ENCODE results near the gene AADACL3.
"Not testable (repeated sequence)": the region's sequence is repeated elsewhere in the genome, so short reads cannot be mapped to it uniquely, and the experiment has no call there.

The AADACL3 gene

DNA sequence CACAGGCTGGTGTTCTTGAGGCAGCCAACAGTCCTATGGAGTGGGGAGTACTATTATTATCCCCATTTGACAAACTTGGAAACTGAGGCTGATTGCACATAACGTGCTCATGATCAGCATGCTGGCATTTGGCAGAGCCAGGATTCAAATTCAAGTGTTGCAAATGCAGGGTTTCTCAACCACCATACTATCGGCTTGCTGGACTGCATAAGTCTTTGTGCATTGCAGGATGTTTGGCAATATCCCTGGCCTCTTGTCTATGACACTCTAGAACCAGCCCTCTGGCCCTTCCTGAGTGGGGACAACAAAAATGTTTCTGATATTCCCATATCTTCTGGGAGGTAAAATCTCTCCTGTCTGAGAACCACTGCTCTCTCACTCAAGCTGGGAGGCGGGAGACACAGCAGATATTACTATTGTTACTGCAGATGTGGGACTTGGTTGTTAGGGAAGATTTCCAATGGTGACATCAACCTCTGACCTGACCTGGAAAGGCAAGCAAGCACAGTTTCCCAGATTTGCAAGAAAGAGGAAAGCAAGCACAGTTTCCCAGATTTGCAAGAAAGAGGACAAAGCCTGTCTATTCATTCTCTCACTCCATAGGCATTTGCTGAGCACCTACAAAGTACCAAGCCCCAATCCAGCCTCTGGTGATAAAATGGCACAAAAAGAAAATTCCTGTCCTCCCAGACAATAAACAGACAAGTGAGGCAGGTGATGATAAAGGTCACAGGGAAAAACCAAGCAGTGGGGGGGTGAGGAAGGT lies 1.0 kb upstream of the AADACL3 start:
- no peak for DNase-seq

DNA sequence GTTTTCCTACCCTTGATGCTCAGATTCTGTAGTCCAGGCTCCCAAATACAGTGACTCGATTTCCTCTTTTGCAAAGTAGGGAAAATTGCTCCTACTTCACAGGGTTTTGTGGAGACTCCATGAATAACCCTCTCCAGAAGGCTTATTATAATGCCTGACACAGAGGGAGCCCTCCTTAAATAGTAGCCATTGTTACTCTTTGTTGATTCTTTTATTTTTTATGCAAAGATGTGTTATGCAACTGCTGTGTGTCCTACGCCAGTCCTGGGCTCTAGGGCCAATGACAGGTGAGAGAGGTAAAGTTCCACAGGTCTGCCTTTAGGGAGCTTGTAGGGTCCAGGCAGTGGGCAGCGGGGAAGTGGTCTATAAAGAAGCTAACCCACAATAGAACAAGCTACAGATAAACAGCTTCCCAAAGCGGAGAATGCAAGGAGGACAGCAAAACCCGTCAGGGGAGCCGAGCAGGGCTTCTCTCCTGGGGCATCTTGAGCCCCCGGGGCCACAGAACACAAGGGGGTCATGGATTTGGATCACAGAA lies 1.5 kb downstream of the AADACL3 start:
- DNase-seq: no peak

DNA sequence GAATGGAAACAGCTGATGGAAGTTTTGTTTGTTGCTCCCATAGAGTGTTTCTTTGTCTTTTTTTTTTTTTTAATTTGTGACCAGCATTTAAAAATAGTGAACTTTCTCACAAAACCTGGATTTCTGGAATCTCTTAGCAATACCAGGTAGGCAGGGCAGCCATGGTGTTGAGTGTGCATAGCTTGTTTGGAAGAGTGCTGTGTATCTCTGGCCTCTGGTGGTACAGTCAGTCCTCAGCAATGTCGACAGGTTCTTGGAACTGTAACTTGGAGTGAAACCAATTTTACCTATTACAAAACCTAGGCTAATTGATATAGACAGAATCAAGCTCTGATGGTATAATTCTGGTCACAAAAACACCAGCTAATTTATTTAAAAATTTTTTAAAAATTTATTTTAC lies 6.7 kb downstream of the AADACL3 start:
- no peak for DNase-seq

DNA sequence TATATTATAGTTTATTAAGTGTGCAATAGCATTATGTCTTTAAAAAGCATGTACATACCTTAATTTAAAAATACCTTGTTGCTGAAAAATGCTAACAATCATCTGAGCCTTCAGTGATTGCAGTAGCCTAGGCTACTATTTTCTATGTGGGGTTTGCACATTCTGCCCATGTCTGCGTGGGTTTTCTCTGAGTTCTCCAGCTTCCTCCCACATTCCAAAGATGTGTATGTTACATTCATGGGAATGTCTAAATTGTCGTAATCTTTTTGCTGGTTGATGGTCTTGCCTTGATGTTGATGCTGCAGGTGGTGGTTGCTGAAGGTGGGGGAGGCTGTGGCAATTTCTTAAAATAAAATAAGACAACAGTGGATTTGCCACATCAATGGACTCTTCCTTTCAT lies 12.5 kb downstream of the AADACL3 start:
- no peak for DNase-seq

DNA sequence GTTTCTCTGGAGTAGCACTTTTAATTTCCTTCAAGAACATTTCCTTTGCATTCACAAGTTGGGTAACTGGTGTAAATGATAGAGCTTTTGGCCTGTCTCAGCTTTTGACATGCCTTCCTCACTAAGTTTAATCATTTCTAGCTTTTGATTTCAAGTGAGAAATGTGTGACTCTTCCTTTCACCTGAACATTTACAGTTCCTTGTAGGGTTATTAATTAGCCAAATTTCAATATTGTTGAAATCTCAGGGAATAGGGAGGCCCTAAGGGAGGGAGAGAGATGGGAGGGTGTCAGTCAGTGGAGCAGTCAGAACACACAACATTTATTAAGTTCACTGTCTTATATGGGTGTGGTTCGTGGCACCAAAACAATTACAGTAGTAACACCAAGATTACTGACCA lies 14.2 kb downstream of the AADACL3 start:
- DNase-seq: no peak

DNA sequence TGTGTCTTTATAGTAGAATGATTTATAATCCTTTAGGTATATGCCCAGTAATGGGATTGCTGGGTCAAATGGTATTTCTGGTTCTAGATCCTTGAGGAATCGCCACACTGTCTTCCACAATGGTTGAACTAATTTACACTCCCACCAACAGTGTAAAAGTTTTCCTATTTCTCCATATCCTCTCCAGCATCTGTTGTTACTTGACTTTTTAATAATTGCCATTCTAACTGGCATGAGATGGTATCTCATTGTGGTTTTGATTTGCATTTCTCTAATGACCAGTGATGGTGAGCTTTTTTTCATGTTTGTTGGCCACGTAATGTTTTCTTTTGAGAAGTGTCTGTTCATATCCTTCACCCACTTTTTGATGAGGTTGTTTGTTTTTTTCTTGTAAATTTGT lies 15.2 kb downstream of the AADACL3 start:
- DNase-seq: not testable (repeated sequence)

DNA sequence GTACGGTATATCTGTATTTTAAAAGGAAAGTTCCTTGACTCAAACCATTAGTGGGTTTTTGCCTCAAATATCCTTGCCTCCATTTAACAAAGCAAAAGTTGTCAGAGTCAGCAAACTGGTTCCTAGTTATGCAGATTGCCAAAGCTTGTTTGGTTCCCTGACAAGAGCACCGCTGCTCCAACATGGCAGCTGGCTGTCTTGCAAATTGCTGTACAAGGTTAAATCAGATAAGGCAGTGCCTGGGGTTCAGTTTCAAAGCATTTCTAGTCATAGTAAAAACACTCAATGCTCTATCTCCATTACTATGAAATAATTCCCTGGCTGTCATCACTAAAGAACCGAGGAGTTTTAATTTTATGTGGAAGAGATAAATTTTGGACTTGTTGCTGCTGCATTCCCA lies 18.7 kb downstream of the AADACL3 start:
- DNase-seq: no peak

DNA sequence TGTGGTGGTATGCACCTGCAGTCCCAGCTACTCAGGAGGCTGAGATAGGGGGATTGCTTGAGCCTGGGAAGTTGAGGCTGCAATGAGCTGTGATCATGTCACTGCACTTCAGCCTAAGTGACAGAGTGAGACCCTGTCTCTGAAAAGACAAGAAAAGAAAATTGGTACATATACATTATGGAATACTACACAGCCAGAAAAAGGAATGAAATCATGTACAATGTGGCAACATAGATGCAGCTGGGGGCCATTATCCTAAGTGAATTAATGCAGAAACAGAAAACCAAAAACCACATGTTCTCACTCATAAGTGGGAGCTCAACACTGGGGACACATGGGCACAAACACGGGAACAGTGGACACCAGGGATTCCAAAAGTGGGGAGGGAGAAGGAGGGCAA lies 23.0 kb downstream of the AADACL3 start:
- no peak for DNase-seq

DNA sequence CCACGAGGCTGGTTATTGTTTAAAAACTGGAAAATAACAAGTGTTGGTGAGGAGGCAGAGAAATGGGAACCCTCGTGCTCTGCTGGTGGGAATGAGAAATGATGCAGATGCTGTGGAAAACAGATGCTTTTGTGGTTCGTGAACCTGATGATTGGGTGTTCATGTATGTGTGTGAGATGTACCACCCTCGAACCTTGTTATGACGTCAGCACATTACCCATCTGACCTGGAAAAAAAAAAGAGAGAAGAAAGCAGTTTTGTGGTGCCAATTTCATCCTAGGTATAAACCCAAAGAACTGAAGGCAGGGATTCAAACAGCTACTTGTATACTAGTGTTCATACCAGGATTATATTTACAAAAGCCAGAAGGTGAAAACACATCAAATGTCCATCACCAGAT lies 23.7 kb downstream of the AADACL3 start:
- no peak for DNase-seq

DNA sequence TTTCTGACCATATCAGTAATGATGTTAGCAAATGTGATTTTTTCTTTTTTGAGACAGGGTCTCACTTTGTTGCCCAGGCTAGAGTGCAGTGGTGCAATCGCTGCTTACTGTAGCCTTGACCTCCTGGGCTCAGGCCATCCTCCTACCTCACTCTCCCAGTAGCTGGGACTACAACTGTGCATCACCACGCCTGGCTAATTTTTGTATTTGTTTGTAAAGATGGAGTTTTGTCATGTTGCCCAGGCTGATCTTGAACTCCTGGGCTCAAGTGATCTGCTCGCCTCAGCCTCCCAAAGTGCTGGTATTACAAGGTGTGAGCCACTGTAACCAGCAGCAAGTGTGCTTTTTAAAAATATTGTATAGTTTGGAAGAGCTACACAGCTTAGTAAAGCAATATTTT lies 26.0 kb downstream of the AADACL3 start:
- no peak for DNase-seq

DNA sequence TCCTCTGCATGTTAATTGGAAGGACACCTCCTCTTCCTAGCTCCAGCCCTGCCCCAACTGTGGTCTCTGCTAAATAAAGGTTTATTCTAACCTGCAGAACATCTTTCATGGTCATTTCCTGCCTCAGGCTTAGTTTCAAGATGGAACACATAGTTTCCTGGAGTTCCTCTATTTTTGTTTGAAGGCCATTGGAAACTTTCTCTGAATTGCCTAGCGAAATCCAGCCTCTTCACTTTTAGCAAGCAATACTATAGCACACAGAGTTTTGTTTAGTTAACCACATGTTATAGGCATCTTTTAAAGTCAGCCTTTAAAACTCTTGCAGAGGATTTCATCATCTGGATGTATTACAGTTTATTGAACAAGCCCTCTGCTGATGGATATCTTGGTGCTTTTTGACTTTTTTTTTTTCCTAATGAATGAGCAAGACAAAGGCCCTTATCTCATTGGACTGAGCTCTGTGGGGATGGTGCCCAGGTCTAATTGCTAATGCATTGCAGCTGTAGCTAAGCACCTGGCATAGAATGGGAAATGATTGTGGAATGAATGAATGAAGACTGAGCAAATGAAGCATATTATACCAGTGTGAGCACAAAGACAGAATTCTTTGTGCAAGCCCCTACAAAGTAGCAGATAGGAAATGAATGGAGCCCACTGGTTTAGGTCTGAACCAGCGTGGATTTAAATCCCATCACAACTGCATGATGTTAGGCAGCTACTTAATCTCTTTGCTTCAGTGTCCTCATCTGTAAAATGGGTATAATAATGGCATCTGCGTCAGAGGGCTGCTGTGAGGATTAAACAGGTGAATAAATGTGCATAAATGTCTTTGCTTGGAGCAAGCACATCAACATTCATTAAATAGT lies 29.4 kb downstream of the AADACL3 start:
- DNase-seq: no peak

DNA sequence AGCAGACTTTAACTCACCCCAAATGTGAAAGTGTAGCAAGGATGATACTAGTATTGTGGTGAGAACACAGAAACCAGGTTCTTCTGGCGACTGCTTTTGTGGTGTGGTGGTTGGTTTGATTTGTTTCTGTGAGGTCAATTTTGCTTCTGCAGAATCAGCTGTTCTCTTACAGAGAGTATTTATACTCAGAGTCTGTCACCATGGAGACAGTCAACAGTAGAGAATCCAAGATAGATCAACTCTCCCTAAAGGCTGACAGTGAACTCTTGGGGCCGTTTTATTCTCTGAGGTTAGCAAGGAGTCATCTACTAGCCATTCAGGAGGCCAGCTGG lies 30.0 kb downstream of the AADACL3 start, which contains the start of gene CFAP107:
Gene CFAP107 (plus strand): TSS at position 209 of the 332 bp plus-strand sequence. CDS start 231 bp downstream, outside the sequence.
- no peak for DNase-seq

DNA sequence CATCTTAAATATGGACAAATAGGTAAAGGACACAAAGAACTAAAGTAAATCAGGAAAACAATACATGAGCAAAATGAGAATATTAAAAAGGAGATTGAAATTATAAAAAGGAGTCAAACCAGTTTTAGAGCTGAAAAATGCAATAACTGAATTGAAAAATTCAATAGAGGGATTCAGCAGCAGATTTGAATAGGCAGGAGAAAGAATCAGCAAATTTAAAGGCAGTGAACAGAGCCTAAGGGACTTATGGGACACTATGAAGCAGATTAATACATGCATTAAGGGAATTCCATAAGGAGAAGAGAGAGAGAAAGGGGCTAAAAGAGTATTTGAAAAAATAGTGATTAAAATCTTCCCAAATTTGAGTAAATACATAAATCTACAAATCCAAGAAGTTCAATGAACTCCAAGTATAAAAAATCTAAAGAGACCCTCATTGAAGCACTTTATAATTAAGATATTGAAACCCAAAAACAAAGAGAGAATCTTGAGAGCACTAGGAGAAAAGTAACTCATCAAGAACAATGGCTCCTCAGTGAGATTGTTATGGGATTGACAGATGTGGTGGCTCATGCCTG lies 33.0 kb downstream of the AADACL3 start:
- DNase-seq: no peak

DNA sequence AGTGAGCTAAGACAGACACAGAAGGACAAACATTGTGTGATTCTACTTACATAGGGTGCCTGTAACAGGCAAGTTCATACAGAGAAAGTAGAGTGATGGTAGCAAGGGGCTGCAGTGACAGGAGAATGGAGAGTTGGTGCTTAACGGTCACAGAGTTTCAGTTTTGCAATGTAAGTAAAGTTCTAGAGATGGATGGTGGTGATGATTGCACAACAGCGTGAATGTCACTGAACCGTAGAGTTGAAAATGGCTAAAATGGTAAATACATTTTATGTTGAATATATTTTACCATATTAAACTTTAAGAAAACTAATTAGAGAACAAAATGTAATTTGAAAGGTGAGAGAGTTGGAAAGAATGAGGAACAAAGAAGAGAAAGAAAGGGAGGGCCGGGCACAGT lies 38.8 kb downstream of the AADACL3 start:
- DNase-seq: no peak

DNA sequence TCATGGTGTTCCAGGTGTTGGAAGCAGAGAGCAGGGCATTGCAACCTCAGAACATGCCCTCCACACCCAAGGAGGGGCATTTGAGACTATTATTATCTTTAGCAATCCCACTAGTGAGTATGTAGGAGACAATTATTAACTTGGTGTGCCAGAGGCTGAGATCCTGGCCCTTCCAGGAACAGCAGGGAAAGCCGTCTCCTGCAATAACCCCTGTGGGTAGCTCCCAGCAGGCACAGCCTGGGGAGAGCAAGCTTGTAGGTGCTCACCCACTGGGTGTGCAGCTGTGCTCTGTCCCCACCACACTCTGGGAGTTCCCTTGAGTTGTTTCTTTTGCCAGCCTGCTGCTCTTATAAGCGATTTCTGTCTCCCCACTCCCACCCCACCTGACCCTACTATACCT lies 40.4 kb downstream of the AADACL3 start:
- no peak for DNase-seq

DNA sequence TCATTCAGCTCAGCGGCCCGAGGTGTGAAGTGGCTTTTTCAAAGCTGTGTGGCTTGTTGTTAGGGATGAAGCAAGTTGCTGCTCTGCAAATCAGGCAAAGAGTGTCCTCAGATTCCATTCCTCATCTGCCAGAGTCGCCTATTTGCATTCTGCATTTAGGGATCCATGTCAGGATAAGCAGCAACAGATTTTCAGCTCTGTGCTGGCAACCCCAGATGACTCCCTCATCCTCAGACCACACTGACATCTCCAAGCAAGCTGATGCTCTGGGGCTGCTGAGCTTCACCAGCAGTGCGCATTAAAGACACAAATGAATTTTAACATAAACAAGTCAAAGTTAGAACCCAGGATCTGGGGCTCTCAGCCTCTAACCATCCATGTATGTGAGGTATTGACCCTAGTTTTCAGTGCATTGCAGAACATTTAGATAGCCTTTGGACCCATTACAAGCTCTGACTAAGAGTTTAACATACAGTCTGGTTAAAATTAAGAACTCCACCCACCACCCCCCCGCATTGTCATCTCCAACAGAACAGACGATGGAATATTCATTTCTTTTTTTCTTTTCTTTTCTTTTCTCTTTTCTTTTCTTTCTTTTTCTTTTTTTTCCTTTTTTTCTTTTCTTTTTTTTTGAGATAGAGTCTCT lies 41.0 kb downstream of the AADACL3 start:
- DNase-seq: no peak

DNA sequence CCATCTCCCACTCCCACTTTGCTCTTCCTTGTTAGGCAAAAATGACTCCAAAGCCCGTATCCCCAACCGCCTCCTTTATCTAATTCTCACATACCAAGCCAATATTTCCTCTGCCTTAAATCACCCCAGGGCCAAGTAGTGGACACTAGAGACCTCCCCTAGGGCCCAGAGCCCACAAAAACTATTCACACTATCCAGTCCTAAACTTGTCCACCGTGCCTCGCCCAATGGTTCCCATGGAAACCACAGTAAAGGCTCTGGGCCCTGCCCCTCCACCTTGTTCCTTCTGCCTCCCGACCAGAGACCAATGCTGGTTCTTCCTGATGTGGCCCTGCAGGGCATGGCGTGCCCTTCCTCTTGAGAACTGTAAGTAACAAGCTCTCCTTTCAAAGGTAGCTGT lies 41.9 kb downstream of the AADACL3 start:
- DNase-seq: no peak

DNA sequence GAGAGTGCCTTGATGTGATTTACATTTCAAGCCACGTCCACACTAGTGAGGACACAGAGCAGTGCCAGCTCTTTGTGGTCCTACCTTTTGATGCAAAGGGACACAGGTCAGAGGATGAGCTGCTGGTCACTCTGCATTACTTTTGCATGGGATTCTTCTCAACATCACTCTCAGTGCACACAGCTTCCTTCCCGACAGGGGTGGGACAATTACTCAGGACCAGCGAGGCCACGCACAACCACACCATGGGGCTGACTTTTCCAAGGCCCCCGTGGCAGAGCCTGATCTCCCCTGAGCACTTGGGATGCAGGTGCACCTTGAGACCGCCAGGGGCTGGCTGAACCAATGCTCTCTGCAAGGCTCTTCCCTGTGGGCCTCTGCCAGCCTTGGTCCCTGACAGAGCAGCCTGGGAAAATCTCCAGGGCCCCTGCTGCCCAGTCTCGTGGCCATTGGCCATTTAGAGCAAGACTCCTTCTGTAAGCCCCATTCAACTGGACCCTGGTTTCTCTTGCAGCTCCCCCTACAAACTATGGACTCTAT lies 44.4 kb downstream of the AADACL3 start:
- DNase-seq: no peak

DNA sequence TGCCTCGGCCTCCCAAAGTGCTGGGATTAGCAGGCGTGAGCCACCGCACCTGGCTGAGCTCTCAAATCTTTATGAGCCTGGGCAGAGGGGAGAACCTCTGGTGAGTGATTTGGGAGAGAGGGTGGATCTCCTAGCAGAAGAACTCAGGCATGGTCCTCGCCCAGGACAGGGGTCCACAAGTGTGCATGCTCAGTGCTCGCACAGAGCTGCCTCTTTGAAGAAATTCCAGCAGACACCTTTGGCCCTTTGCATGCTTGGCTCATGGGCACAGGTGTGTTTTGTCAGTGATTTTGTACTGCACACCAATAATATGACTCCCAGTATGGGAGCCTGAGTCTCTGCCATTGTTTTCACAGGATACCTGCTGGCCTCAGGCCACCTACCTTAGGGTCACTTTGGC lies 45.9 kb downstream of the AADACL3 start:
- DNase-seq: no peak

DNA sequence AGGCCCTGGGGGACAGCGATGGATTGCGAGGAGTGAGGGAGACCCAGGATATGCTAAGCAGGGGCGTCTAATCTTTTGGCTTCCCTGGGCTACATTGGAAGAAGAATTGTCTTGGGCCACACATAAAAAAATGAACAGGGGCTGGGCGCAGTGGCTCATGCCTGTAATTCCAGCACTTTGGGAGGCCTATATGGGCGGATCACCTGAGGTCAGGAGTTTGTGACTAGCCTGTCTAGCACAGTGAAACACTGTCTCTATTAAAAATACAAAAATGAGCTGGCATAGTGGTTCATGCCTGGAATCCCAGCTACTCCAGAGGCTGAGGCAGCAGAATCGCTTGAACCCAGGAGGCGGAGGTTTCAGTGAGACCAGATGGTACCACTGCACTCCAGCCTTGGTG lies 46.9 kb downstream of the AADACL3 start:
- no peak for DNase-seq

DNA sequence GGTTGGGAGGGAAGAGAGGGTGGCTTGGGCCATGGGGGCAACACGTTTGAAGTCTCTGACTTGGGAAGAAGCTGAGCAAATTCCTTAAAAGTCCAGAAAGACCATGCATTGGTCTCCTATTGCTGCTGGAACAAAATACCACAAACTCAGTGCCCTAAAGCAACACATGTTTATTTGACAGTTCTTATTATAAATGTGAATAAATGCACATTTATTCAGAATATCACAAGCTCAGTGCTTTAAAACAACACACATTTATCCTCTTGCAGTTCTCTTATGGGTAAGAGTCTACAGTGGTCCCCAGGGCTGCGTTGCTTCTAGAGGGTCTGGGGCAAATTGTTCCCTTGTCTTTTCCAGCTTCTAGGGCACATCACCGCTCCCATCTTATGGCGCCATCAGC lies 47.6 kb downstream of the AADACL3 start:
- no peak for DNase-seq

Data from nucleus accumbens (tissue), 56 donors.